SHP77 (cell line): Measurements from ENCODE around the gene SCRN1.

Experiments used
- DNase-seq, 2 experiments: peaks; one replicate each; lab custom pipeline; 2025; lab: John Stamatoyannopoulos, UW

Gene SCRN1

GRCh38 chr7:29989257-29989995 lies at the start of gene SCRN1:
SCRN1 (minus strand) TSS chr7:29989801; CDS start chr7:29969067, 20,734 bp downstream.
- peak; percentile 51 to 72 for DNase-seq

GRCh38 chr7:30038196-30038980 lies 48.8 kb upstream of the SCRN1 start:
- DNase-seq: no peak

- no peak for DNase-seq
Measured at GRCh38 chr7:30036220-30036619, 46.6 kb upstream of the SCRN1 start.

GRCh38 chr7:30034501-30034900 lies 44.9 kb upstream of the SCRN1 start:
- no peak for DNase-seq

GRCh38 chr7:30032310-30033125 lies 42.9 kb upstream of the SCRN1 start:
- no peak for DNase-seq

GRCh38 chr7:30029696-30030095 lies 40.1 kb upstream of the SCRN1 start:
- DNase-seq: no peak

GRCh38 chr7:30028749-30029635 lies 39.4 kb upstream of the SCRN1 start:
- DNase-seq: peak in 1 of 2 experiments; percentile 33

- peak; percentile 92 to 96 for DNase-seq
Measured at GRCh38 chr7:30028216-30028748, 38.7 kb upstream of the SCRN1 start, which contains the start of gene PLEKHA8. PLEKHA8 (plus strand) TSS chr7:30028412; CDS start chr7:30028763, 351 bp downstream.

- no peak for DNase-seq
Measured at GRCh38 chr7:30027740-30028215, 38.2 kb upstream of the SCRN1 start.

- DNase-seq: no peak
Measured at GRCh38 chr7:30027065-30027456, 37.5 kb upstream of the SCRN1 start.

GRCh38 chr7:30026229-30027064 lies 36.8 kb upstream of the SCRN1 start, which contains the start of gene FKBP14:
FKBP14 (minus strand) TSS chr7:30026702; CDS start chr7:30026508, 194 bp downstream.
- DNase-seq: peak; percentile 100

- DNase-seq: no peak
Measured at GRCh38 chr7:30023524-30023923, 33.9 kb upstream of the SCRN1 start.

- DNase-seq: no peak
Measured at GRCh38 chr7:30022991-30023390, 33.4 kb upstream of the SCRN1 start.

GRCh38 chr7:30020535-30020934 lies 30.9 kb upstream of the SCRN1 start:
- no peak for DNase-seq

GRCh38 chr7:30019960-30020359 lies 30.4 kb upstream of the SCRN1 start:
- no peak for DNase-seq

GRCh38 chr7:30019387-30019786 lies 29.8 kb upstream of the SCRN1 start:
- DNase-seq: no peak

- no peak for DNase-seq
Measured at GRCh38 chr7:30018451-30018850, 28.9 kb upstream of the SCRN1 start.

GRCh38 chr7:30012757-30013156 lies 23.2 kb upstream of the SCRN1 start:
- DNase-seq: no peak

- no peak for DNase-seq
Measured at GRCh38 chr7:30010021-30010420, 20.4 kb upstream of the SCRN1 start.

GRCh38 chr7:30005464-30005863 lies 15.9 kb upstream of the SCRN1 start:
- DNase-seq: no peak
